ENCODE results near the gene PRR33. TPM values are rescaled to one million over a fixed set of nuclear protein-coding genes. Genes with fewer than 3 reads are reported as not detected.

Gene PRR33
- total and polyA plus RNA-seq, 9 of the 15 experiments (the other 6 are each of a cell fraction or from before 2014, with no cell fraction given), result not detected

DNA sequence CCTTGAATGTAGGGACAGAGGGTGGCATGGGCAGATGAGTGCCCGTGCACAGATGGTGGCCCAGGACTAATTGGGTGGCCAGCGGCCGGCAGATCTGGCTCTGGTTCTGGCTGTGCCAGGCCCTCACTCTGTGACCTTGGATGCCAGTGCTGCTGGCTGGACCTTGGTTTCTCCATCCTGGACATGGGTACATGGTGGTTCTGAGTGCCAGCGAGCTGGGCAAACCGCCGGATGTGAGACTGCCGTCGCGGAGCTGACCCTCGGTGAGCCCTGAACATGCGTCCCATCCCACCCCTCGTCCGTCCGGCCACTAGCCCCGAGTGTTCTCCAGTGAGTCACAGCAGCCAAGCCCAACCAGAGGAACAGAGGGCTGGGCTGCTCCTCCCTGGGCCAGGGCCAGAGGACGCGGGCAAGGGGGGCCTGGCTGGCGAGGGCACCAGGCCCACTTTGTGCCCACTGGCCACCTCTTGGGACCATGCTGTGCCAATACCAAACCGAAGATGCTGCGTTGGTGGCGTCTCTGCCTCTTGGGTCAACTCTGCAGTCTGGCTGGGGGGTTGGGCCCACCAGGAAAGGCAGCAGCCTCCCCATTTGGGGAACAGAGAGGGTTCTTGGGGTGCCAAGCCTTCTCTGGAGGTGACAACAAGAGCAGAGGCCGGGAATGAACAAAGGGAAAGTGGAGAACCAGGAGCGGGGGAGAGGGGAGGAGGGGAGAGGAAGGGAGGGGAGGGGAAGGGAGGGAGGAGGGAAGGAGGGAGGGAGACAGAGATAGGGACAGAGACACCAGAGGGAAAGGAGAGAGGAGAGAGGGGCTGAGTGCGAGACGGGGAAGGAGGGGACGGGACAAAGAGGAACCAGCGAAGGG is 28.1 kb downstream of the PRR33 start:
- no peaks in the 10 kb centered on the region for H3K36me3 ChIP-seq (ENCODE audit: control insufficient read depth, insufficient read depth, low read length)
- no TSS peak for BruUV-seq (replicated peaks)
- ATAC-seq (peak; percentile 74), DNase-seq (ENCODE audit: extremely low read depth in 1 of 4, low spot score in 3 of 4) (peak; percentile 33 to 66 (median 59)), FAIRE-seq (no peak)
- peaks cover 10 to 50% of the 10 kb centered on the region in 2 experiments; a peak in 4 of 5 replicates for H3K27me3 ChIP-seq (ENCODE audit: control insufficient read depth in 2 of 2, insufficient read depth in 2 of 2, low read length in 2 of 2)
- 0 out of 2 replicates have a peak, but pooled peaks cover 2% of the 10 kb centered on the region for H4K20me1 ChIP-seq (replicated peaks; ENCODE audit: control insufficient read depth, insufficient read depth, low read length)
- H3K4me2 ChIP-seq (ENCODE audit: insufficient read depth, low read length), result no peak overlapping the region
- no peak overlapping the region for H3K4me3 ChIP-seq
- H3K4me1 ChIP-seq (replicated peaks in 1 of 2; ENCODE audit: control insufficient read depth in 2 of 2, insufficient read depth in 2 of 2, low read length in 2 of 2), result peaks cover 0 to 17% of the 10 kb centered on the region in 2 experiments; a peak in 2 of 5 replicates
- H3K27ac ChIP-seq (ENCODE audit: extremely low read depth, low read depth, low read length), result no peak overlapping the region
- in situ Hi-C loops (cut with MboI), result no loop called here
- intact Hi-C loops (cut with micrococcal nuclease), result no loop called here
- ChIA-PET CTCF (ENCODE audit: low intra/inter-chr PET ratio) (interaction anchor here (0.6 kb wide), 1 partner anchor 54 kb away, joined by 5 read pairs; no protein-coding TSS in a partner anchor), POLR2A (interaction anchor here (1.6 kb wide), 1 partner anchor 10 kb away, joined by 3 read pairs; no protein-coding TSS in a partner anchor)
- no peaks in the 10 kb centered on the region for H3K79me2 ChIP-seq (ENCODE audit: control insufficient read depth, insufficient read depth, low read length)
- peak overlapping the region in 1 of 2 experiments; percentile 52; a peak in 1 of 4 replicates for H3K9ac ChIP-seq (ENCODE audit: insufficient read depth in 1 of 2, low read depth in 2 of 2, low read length in 2 of 2)
- WGBS (ENCODE audit: insufficient coverage, low coverage, missing lambda C conversion rate), result under 1% methylated on average over 18 of the region's 27 CpGs
- H3K9me3 ChIP-seq (replicated peaks; ENCODE audit: control insufficient read depth, insufficient read depth, low read depth, low read length), result no peaks in the 10 kb centered on the region
- H2AFZ ChIP-seq (ENCODE audit: low read depth, low read length), result no peak overlapping the region
- H3K9me1 ChIP-seq (ENCODE audit: control insufficient read depth, insufficient read depth, low read length), result no peaks in the 10 kb centered on the region
- TF ChIP-seq, protein P1, sequence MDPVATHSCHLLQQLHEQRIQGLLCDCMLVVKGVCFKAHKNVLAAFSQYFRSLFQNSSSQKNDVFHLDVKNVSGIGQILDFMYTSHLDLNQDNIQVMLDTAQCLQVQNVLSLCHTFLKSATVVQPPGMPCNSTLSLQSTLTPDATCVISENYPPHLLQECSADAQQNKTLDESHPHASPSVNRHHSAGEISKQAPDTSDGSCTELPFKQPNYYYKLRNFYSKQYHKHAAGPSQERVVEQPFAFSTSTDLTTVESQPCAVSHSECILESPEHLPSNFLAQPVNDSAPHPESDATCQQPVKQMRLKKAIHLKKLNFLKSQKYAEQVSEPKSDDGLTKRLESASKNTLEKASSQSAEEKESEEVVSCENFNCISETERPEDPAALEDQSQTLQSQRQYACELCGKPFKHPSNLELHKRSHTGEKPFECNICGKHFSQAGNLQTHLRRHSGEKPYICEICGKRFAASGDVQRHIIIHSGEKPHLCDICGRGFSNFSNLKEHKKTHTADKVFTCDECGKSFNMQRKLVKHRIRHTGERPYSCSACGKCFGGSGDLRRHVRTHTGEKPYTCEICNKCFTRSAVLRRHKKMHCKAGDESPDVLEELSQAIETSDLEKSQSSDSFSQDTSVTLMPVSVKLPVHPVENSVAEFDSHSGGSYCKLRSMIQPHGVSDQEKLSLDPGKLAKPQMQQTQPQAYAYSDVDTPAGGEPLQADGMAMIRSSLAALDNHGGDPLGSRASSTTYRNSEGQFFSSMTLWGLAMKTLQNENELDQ (CRISPR knock-in tag; IDR thresholded peaks at IDR 0.05; ENCODE audit: borderline replicate concordance), result no peak
- no peak for TF ChIP-seq MEF2D (tag; conservative IDR thresholded peaks at IDR 0.05; ENCODE audit: low read depth)
- no peak for TF ChIP-seq ZFP30 (CRISPR knock-in tag; IDR thresholded peaks at IDR 0.05; ENCODE audit: borderline replicate concordance)
- TF ChIP-seq TAF1 (IDR thresholded peaks at IDR 0.05; ENCODE audit: control insufficient read depth, extremely low read depth, insufficient read depth, low read length, severe bottlenecking), result no peak
- 0 out of 2 replicates have a peak, but pooled peaks have one; percentile 39 for TF ChIP-seq GATAD2A (IDR thresholded peaks at IDR 0.05)
- no peak for TF ChIP-seq GATA2 (CRISPR knock-in tag; IDR thresholded peaks at IDR 0.05)
- TF ChIP-seq ZNF3 (CRISPR knock-in tag; IDR thresholded peaks at IDR 0.05), result no peak
- TF ChIP-seq NFYB (IDR thresholded peaks at IDR 0.05; ENCODE audit: extremely low read depth, insufficient read length), result no peak
- no peak for TF ChIP-seq HDGF (IDR thresholded peaks at IDR 0.05)
- no peak for TF ChIP-seq XRCC4 (IDR thresholded peaks at IDR 0.05; ENCODE audit: extremely low read depth, insufficient read depth, insufficient read length)
- TF ChIP-seq ZKSCAN3 (CRISPR knock-in tag; IDR thresholded peaks at IDR 0.05), result no peak
- no peak for TF ChIP-seq STAT5A (IDR thresholded peaks at IDR 0.05; ENCODE audit: borderline replicate concordance, low read length)
- no peak for TF ChIP-seq ZKSCAN1 (IDR thresholded peaks at IDR 0.05; ENCODE audit: low read depth, low read length)
- no peak for TF ChIP-seq IFI16 (CRISPR knock-in tag; IDR thresholded peaks at IDR 0.05)
- TF ChIP-seq ZNF217 (CRISPR knock-in tag; IDR thresholded peaks at IDR 0.05), result no peak
- TF ChIP-seq BRCA1 (IDR thresholded peaks at IDR 0.05), result no peak
- no peak for TF ChIP-seq BRCA1 (CRISPR knock-in tag; IDR thresholded peaks at IDR 0.05)
- TF ChIP-seq, protein P2, sequence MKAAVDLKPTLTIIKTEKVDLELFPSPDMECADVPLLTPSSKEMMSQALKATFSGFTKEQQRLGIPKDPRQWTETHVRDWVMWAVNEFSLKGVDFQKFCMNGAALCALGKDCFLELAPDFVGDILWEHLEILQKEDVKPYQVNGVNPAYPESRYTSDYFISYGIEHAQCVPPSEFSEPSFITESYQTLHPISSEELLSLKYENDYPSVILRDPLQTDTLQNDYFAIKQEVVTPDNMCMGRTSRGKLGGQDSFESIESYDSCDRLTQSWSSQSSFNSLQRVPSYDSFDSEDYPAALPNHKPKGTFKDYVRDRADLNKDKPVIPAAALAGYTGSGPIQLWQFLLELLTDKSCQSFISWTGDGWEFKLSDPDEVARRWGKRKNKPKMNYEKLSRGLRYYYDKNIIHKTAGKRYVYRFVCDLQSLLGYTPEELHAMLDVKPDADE (conservative IDR thresholded peaks at IDR 0.05; ENCODE audit: control insufficient read depth, low read depth, low read length), result no peak

Measured in K562 (cell line).